Ascending aorta (tissue), 2 donors: ENCODE results near the gene NOL9. TPM values are rescaled to one million over a fixed set of nuclear protein-coding genes. Genes with fewer than 3 reads are reported as not detected.

ENCODE experiments used
- DNase-seq, 2 donors: peaks; one replicate each; pipeline ENCODE4 v3.0.0-alpha.2; 2019; ENCODE audit warnings: low spot score in 2 of 2
- H3K27ac ChIP-seq, 2 donors: fragments of 200-600 bp; sonication (generic); one replicate each; pipeline ENCODE4 v1.5.1; 2016 to 2017; ENCODE audit warnings: mild to moderate bottlenecking in 1 of 2
- H3K27me3 ChIP-seq: fragments of 200-600 bp; sonication (generic); one replicate; pipeline ENCODE4 v1.5.1; 2017
- H3K36me3 ChIP-seq, 2 donors: fragments of 200-600 bp; sonication (generic); one replicate each; pipeline ENCODE4 v1.5.1; 2016
- H3K4me1 ChIP-seq, 2 donors: fragments of 200-600 bp; sonication (generic); one replicate each; pipeline ENCODE4 v1.5.1; 2016 to 2017; ENCODE audit warnings: mild to moderate bottlenecking in 1 of 2
- H3K4me3 ChIP-seq, 2 donors: fragments of 200-600 bp; sonication (generic); one replicate each; pipeline ENCODE4 v1.5.1; 2016 to 2017; ENCODE audit warnings: mild to moderate bottlenecking in 1 of 2
- H3K9me3 ChIP-seq, 2 donors: fragments of 200-600 bp; sonication (generic); one replicate each; pipeline ENCODE4 v1.5.1; 2016
- CTCF ChIP-seq, 3 experiments: fragments of 200-600 bp in 2 of 3; fragments of 450-650 bp in 1 of 3; sonication (generic) in 2 of 3; IDR thresholded peaks; one replicate each; pipeline ENCODE4 v1.5.1; 2016 to 2019; ENCODE audit warnings: antibody characterized with exemption in 3 of 3, mild to moderate bottlenecking in 1 of 3, moderate library complexity in 1 of 3
- intact Hi-C: fragments of 100-400 bp; cut with DNase I; formaldehyde crosslinking; loops from one replicate; pipeline ENCODE4 v1.15.1; 2023
- total RNA-seq: library from RNA; depleted of rRNA; stranded (reverse); fragments of >200 nt; gene quantifications from one replicate; pipeline ENCODE4 v1.1.0, GENCODE V29; 2016

Gene NOL9
- total RNA-seq, 1 donor from 2014 or later: 31.0 TPM

GRCh38 chr1:6592441-6592840, 38.1 kb upstream of the NOL9 start:
- H3K4me1 ChIP-seq: peaks cover 18 to 62% of the 10 kb centered on the region in 2 donors
- peak overlapping the region; percentile 82 to 86 for H3K27ac ChIP-seq
- intact Hi-C loops: loop anchor here (5.0 kb wide), 1 partner anchor 40 kb away; the partner anchor contains the start of gene NOL9
- peak overlapping the region in 1 of 2 donors; percentile 26 for H3K4me3 ChIP-seq
- no peak for DNase-seq
- peaks cover 73 to 82% of the 10 kb centered on the region in 2 donors for H3K36me3 ChIP-seq
- H3K27me3 ChIP-seq: no peaks in the 10 kb centered on the region
- H3K9me3 ChIP-seq: no peaks in the 10 kb centered on the region
- no peak for TF ChIP-seq CTCF (IDR thresholded peaks at IDR 0.05)

DNA sequence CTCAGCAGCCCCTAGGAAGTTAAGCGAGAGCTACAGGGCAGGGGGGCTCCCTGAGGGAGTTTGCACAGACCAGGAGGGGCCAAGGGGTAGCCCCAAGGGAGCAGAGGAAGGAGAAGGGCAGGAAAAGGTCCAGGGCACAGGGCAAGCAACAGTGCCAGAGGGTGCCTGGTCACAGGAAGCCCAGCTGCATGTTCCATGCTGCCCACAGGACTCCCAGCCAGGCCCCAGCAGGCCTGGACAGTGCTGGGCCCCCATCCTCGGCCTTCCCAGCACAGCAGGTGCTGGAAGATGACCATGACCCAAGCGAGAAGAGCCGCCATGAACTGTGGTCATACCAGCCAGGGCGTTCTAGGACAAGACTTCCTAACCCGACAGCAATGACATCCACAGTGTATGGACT, 37.3 kb upstream of the NOL9 start:
- peak overlapping the region; percentile 82 to 86 for H3K27ac ChIP-seq

DNA sequence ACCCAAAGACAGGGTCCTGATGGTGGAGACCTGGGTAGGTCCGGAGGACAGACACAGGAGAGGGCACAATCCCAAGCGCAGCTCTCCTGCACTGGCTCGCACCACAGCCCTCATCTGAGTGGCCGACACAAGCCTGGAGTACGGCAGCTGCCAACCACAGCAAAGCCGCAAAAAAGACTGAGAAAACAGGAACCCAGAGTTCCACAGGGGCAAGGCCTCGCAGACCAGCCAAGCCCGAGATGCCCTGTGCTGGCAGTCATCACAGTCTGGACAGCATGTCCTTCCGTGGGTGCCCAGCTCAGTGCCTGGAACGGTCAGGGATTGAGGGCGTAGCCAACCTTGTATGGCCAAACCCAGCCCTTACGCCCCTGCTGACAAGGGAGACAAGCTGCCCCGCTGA, 36.9 kb upstream of the NOL9 start:
- peak overlapping the region; percentile 82 to 86 for H3K27ac ChIP-seq
- no peaks in the 10 kb centered on the region for H3K27me3 ChIP-seq
- H3K4me1 ChIP-seq: peaks cover 18 to 57% of the 10 kb centered on the region in 2 donors
- peak overlapping the region; percentile 8 to 26 for H3K4me3 ChIP-seq
- H3K36me3 ChIP-seq: peaks cover 64 to 69% of the 10 kb centered on the region in 2 donors
- H3K9me3 ChIP-seq: no peaks in the 10 kb centered on the region
- intact Hi-C loops: loop anchor here (5.0 kb wide), 1 partner anchor 39 kb away; the partner anchor contains the start of gene NOL9
- TF ChIP-seq CTCF (IDR thresholded peaks at IDR 0.05): no peak
- DNase-seq: peak; percentile 69 to 88

More for the DNA sequence above, 37.3 kb upstream of the NOL9 start:
- intact Hi-C loops: loop anchor here (5.0 kb wide), 1 partner anchor 39 kb away; the partner anchor contains the start of gene NOL9
- DNase-seq: no peak
- H3K9me3 ChIP-seq: no peaks in the 10 kb centered on the region
- H3K27me3 ChIP-seq: no peaks in the 10 kb centered on the region
- H3K4me3 ChIP-seq: peak overlapping the region; percentile 8 to 26
- peaks cover 65 to 74% of the 10 kb centered on the region in 2 donors for H3K36me3 ChIP-seq
- TF ChIP-seq CTCF (IDR thresholded peaks at IDR 0.05): no peak
- H3K4me1 ChIP-seq: peaks cover 18 to 61% of the 10 kb centered on the region in 2 donors

DNA sequence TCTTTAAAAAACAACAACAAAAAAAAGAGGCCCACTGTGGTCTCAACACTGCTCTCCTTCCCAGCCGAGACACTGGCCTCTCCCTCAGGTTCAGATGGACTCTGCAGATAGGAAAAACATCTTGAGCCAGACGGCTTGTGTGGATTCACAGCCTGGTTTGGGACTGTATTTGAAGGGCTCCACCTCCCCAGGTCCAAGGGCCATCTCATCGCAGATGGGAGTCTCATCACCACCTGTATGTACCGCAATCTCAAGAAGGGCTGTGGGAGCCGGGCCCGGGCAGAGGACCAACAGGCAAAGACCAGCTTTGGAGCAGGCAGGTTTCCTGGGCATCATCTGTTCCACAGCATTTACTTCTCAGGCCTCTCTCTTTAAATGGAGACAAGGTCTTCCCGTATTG, 35.7 kb upstream of the NOL9 start:
- Histone ChIP-seq H3K27ac (peak overlapping the region; percentile 82 to 86), H3K4me3 (no peak overlapping the region), H3K9me3 (no peaks in the 10 kb centered on the region), H3K36me3 (peaks cover 54 to 58% of the 10 kb centered on the region in 2 donors), H3K4me1 (peaks cover 18 to 50% of the 10 kb centered on the region in 2 donors), H3K27me3 (no peaks in the 10 kb centered on the region)
- TF ChIP-seq CTCF (IDR thresholded peaks at IDR 0.05): no peak
- DNase-seq: no peak
- intact Hi-C loops: loop anchor here (5.0 kb wide), 1 partner anchor 38 kb away; the partner anchor contains the start of gene NOL9

- Histone ChIP-seq H3K27me3 (no peaks in the 10 kb centered on the region), H3K27ac (peak overlapping the region; percentile 16 to 86), H3K4me3 (no peak overlapping the region), H3K4me1 (peaks cover 18 to 50% of the 10 kb centered on the region in 2 donors), H3K9me3 (no peaks in the 10 kb centered on the region), H3K36me3 (peaks cover 43 to 47% of the 10 kb centered on the region in 2 donors)
- intact Hi-C loops: no loop called here
- no peak for TF ChIP-seq CTCF (IDR thresholded peaks at IDR 0.05)
- DNase-seq: no peak
Measured at GRCh38 chr1:6588893-6589520, 34.7 kb upstream of the NOL9 start.
